Activated naive CD4-positive, alpha-beta T cell treated with anti-CD3 and anti-CD28 coated beads, Interleukin-2, amount 50 U/mL, for 72 hours (primary cell): ENCODE data around the gene U2AF2. TPM values are rescaled to one million over a fixed set of nuclear protein-coding genes. Genes with fewer than 3 reads are reported as not detected.

ENCODE experiments used
- ATAC-seq, 2 donors: fragments of 150-1000 bp; cut with Tn5 transposase; 2 replicates each; pipeline ENCODE4 v1.10.0; 2021; ENCODE audit warnings: mild to moderate bottlenecking in 2 of 2, moderate library complexity in 2 of 2
- DNase-seq, 2 donors: peaks; one replicate each; pipeline ENCODE4 v3.0.0; 2021 to 2022; ENCODE audit warnings: low spot score in 2 of 2
- H3K27ac Mint-ChIP-seq, 2 donors: one replicate each; pipeline ENCODE4 v1.8.0; 2022; ENCODE audit warnings: mild to moderate bottlenecking in 2 of 2, mixed read lengths in 2 of 2
- H3K36me3 Mint-ChIP-seq, 2 donors: one replicate each; pipeline ENCODE4 v1.8.0; 2022; ENCODE audit warnings: mixed read lengths in 2 of 2
- H3K9me3 Mint-ChIP-seq, 2 donors: one replicate each; pipeline ENCODE4 v1.8.0; 2022; ENCODE audit warnings: mixed read lengths in 2 of 2
- total RNA-seq, 2 donors: library from RNA; stranded (reverse); gene quantifications; one replicate each; pipeline ENCODE4 v1.2.3, GENCODE V29; 2022

U2AF2 gene
- total RNA-seq, 2 donors from 2014 or later = 270 to 312 TPM

DNA sequence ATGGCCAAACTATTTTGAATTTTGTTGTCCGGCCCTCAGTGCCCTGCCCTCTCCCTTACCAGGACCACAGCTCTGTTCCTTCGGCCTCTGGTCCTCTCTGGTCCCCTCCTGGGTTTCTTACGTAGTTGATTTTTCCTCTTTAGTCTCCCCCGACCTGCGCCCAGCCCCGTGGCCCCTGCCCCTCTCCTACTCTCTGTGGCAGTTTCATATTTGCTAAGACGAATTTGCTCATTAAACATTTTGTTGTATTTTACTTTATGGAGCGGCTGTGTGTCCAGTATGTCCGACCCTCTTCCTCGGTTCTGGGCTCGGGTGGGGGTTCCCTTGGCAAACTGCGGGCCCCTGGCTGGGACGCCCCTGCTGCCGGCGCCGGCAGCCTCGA, 19.6 kb downstream of the U2AF2 start:
- Mint-ChIP-seq H3K27ac (peak overlapping the region; percentile 17 to 79), H3K36me3 (peaks cover 27 to 28% of the 10 kb centered on the region in 2 donors), H3K9me3 (no peaks in the 10 kb centered on the region)
- no peak for DNase-seq
- ATAC-seq = no peak

DNA sequence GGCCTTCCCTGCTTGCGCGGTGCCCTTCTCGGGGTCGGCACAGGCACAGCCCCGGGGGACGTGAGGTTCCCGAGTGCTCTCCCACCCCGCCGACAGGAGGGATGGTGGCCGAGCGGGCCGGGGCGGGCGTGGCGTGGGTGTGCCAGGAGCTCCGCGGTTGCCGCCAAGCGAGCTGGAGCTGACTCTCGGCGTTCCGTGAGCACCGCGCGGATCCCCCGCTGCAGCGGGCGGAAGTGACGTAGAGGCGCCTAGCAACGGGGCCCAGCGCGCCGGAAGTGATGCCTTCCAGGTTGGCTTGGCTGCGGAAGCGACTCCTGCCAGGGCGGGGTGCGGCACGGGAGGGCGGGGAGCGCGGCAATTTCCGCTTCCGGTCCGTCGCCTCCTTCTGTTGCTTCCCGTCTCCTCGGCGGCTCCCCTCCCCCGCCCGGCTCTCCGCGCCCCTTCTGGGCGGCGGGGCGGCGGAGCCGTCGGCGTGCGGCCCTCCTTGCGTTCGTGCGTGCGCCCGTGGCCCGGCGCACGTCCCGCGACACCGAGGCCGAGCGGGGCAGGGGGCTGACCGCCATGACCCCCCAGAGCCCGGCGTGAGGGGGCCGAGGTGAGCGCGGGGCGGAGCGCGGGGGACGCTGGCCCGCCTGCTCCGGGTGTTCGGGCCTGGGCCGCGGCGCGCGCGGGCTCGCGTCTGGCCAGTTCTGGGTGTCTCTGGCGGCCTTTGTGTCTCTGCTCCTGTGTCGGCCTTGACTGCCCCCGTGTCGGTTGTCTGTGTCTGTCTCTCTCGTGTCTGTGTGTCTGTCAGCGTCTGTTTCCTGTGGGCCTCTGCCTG, 20.2 kb downstream of the U2AF2 start, which contains the start of gene EPN1:
Gene EPN1, plus strand, starts transcription at position 386 of the 820 bp plus-strand sequence. CDS start 3,402 bp downstream, outside the sequence.
- peak within 1 kb of the TSS; percentile 89 to 98 for H3K27ac Mint-ChIP-seq
- ATAC-seq (peak; percentile 92), DNase-seq (peak; percentile 95)
- H3K9me3 Mint-ChIP-seq = no peaks in the 10 kb centered on the region
- H3K36me3 Mint-ChIP-seq = peaks cover 27 to 34% of the 10 kb centered on the region in 2 donors

DNA sequence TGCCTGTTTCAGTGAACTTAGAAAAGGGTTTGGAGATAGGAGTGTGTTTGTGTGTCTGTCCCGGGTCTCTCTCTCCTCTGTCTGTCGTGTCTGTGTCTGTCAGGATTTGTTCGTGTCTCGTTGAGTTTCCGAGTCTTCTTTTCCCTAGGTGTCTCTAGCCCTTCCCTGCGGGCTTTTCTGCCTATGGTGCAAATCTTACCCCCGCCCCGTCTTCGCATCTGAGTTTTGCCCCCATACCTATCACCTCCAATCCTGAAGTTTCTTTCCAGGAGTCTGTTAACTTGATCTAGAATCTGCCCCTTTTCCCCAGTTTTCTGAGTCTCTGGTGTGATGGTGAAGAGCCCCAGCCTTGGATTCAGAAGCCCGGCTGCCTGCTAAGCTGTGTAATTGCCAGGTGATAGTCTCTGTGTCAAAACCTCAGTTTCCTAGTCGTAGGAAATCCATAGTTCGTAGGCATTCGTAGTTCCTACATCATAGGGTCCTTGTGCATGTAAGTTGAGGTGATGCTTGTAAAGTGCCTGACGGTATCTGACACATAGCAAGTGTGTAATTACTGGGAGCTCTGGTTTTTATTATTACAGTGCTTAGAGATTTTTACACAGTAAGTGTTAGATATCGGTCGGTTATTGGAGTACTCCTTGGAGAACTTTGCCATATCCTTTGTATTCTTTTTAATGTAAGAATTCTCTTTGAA, 21.0 kb downstream of the U2AF2 start:
- Mint-ChIP-seq H3K27ac (peak overlapping the region; percentile 89 to 98), H3K36me3 (peaks cover 32 to 34% of the 10 kb centered on the region in 2 donors)

DNA sequence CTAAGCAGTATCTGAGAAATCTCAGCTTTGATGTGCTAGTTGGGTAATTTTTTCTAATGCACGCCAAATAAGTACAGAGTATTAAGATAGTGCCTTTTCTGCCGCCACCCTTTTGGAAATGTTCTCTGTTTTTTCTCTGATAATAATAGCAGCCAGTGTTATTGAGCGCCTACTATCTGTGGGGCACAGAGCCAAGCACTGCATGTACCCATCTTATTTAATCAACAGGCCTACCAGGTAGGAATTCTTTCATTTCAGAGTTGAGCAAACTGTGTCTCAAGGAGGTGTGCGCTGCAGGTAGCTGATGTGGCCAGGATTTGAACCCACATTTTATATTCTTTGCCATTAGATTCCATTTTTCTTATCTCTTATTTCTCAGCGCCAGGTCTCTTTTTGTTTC, 21.5 kb downstream of the U2AF2 start:
- Mint-ChIP-seq H3K36me3 (peaks cover 32% of the 10 kb centered on the region in 2 donors), H3K27ac (peak overlapping the region; percentile 76 to 98), H3K9me3 (no peaks in the 10 kb centered on the region)
- ATAC-seq (no peak), DNase-seq (no peak)

More for the DNA sequence above, 21.0 kb downstream of the U2AF2 start:
- no peak for ATAC-seq
- no peak for DNase-seq
- H3K9me3 Mint-ChIP-seq = no peaks in the 10 kb centered on the region

DNA sequence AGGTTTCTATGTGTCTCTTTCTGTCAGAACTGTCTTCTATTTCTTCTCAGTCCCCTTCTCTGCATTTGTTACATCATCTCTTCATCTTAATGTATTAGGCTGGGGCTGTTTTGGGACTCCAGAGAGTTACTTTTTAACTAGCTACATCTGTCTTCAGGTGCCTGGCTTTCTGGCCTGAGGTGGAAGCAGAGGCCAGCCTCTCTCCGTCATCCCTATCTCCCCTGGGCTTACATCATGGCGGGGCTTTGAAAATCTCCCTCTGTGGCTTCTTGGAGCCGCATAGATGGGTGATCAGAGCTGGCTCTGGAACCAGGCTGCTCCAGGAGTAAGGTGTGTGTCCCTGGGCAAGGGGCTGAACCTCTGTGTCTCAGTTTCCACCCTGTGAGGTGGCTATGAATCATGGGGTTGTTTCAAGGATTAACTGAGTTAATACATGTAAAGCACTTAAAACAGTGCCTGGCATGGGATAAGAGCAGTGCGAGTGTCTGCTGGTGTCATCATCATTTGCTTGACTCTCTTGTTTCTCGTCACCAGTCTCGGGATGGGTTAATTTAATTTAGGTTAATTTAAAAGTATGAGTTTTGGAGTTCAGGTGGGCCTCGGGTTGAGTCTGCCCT, 22.2 kb downstream of the U2AF2 start:
- ATAC-seq = peak in 1 of 2 donors; percentile 17
- Mint-ChIP-seq H3K36me3 (peaks cover 29 to 32% of the 10 kb centered on the region in 2 donors), H3K27ac (peak overlapping the region; percentile 17 to 76), H3K9me3 (no peaks in the 10 kb centered on the region)
- no peak for DNase-seq

DNA sequence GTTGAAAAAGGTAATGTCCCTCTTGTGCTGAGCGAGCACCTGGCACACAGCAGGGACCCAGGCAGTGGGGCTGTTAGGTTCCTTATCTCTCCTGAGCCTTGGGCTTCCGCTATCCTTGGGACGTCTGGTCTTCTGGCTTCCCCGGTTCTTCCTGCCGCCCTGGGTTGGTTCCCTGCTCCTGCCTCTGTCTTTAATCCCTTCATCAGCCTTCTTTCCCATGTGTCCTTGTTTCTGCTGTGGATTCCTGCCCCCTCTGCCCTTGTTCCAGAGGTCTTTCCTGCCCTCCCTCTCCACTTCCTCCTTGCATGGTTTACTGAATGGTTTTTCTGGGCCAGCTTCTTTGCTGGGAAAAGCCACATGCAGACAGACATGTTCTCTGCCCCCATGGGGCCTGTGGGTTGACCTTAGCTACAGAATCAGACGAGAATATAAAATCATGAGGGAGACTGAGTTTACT, 22.8 kb downstream of the U2AF2 start:
- Mint-ChIP-seq H3K36me3 (peaks cover 29 to 32% of the 10 kb centered on the region in 2 donors), H3K27ac (peak overlapping the region; percentile 17 to 76), H3K9me3 (no peaks in the 10 kb centered on the region)
- DNase-seq (no peak), ATAC-seq (no peak)

DNA sequence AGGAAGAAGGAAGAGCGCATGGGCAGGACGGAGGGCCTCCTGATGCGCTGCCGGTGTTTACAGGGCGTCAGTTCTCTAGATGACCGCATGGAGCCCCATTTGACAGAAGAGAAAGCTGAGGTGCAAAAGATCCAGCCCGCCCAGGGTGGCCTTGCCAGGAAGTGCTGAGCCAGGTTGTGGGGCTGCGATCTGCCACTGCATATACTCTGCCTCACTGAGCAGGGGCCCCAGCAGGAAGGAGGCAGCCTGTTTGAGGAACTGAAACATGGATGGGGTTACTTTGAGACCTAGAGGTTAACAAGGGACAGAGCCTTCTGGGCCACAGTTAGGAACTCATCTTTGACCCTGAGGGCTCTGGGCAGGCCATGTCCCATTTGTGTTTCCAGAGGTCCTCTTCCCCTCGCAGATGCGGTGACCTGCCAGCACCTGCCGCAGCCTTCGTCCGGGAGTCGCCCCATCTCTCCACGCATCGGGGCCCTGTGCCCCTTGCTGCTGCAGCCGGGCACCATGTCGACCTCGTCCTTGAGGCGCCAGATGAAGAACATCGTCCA, 23.4 kb downstream of the U2AF2 start:
- H3K9me3 Mint-ChIP-seq = no peaks in the 10 kb centered on the region
- H3K27ac Mint-ChIP-seq = peak overlapping the region; percentile 59 to 76
- DNase-seq (no peak), ATAC-seq (no peak)
- H3K36me3 Mint-ChIP-seq = peaks cover 28 to 32% of the 10 kb centered on the region in 2 donors

DNA sequence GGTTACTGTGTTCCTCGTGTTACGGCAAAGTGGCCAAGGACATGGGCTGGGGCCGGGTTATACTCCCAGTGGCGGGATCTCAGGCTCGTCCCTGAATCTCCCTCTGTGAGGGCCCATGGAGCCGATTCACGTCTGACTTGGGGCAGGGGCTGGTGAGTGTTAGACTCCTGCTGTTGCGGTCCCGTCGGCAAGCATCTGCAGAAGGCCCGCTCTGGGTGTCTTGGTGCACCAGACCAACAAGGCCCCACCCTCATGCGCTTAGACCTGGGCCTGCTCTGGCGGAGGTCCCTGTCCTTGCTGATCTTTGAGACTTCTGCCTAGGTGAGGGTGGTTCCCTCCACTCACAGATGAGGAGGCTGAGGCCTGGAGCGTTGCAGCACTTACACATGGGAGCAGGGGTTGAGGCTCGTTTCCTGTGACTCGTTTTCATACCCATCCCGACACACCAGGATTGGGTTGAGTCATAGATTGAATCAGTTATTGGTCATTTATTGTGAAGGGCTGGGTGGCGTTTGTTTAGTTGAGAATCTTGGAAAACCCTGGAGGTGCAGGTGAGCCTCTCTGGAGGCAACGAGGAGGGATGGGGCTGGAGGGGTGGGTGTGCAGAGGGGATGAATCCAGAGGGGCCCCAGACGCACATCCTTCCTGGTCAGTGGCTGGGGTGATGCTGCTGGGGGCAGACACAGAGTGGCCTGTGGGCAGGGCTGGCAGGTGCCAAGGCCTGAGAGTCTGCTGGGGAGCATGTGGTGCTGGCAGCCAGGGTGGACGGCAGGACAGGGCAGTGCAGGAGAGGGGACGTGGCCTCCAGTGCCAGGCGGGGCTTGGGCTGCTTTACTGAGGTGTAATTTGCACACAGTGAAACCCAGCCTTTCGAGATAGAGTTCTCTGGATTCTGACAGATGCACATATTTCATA, 24.8 kb downstream of the U2AF2 start:
- Mint-ChIP-seq H3K9me3 (no peaks in the 10 kb centered on the region), H3K27ac (peak overlapping the region; percentile 18 to 76), H3K36me3 (peaks cover 22 to 32% of the 10 kb centered on the region in 2 donors)
- ATAC-seq (peak in 1 of 2 donors; percentile 40), DNase-seq (no peak)

DNA sequence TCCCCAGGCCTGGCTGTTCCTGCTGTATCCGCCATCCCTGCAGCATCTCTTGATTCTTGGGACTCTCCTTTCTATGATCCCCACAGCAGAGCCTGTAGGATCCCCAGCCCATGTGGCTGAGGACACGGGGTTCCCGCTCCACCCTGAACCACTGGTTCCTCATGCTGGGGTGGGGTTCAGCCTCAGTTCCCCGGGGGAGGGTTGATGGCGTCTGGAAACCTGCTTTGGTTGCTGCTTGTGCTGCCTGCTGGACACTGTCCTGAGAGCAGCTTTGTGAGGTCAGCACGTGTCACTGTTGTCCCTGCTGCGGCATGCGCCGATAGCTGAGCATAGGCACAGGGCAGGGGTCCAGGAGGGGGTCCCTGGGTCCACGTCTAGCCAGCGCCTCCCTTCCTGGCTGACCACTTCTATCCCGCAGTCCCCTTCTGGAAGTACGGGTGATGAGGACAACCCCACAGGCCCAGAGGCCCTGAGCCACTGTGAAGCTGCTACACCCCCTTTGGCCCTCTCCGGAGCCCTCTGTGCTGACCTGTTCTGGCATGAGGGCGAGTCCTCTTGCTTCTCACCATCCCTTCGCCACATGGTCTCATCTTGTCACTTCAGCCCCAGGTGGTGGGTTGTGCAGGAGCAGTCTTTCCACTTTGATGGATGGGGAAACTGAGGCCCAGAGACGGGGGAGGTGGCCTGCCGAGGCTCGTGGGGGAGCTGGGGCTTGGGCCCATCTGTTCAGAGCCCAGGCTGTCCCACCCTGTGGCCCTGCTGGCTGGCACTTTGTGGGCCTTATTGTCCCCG, 25.7 kb downstream of the U2AF2 start:
- peak overlapping the region in 1 of 2 donors; percentile 76 for H3K27ac Mint-ChIP-seq
- peaks cover 18 to 29% of the 10 kb centered on the region in 2 donors for H3K36me3 Mint-ChIP-seq
- DNase-seq (no peak), ATAC-seq (no peak)
- no peaks in the 10 kb centered on the region for H3K9me3 Mint-ChIP-seq

DNA sequence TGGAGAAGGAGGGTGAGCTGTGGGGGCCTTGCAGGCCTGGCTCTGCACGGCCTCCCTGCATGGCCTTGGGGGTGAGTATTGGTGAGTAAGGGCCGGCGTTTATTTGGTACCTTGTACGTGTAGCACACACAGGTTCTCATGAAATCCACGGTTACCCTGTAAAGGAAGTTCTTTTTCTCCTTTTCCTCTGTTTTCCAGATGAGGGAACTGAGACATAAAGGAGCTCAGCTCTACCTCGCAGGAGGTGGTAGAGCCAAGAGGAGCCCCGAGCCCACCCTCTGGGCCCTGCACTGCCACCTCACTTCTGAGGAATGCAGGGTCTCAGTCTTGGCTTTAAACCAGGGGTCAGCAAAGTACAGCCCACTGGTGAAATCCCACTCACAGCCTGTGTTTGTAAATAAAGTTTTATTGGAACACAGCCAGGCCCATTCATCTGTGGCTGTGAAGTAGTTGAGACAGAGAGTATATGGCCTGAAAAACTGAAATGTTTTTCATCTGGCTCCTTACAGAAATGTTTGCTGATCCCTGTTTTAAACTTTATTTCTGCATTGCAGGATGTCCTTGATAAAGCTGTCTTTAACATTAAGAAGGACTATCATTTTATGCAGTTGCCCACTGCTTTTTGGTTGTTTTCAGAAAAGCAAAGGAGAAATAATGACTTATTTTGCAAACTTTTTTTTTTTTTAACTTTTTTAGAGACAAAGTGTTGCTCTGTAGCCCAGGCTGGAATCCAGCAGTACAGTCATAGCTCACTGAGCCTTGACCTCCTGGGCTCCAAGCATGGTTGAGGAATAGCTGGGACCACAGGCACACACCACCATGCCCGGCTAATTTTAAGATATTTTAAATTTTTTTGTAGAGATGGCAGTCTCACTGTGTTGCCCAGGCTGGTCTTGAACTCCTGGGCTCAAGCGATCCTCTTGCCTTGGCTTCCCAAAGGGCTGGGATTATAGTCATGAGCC, 26.6 kb downstream of the U2AF2 start:
- H3K27ac Mint-ChIP-seq = no peak overlapping the region
- DNase-seq (no peak), ATAC-seq (no peak)
- no peaks in the 10 kb centered on the region for H3K9me3 Mint-ChIP-seq
- H3K36me3 Mint-ChIP-seq = peaks cover 14 to 23% of the 10 kb centered on the region in 2 donors

DNA sequence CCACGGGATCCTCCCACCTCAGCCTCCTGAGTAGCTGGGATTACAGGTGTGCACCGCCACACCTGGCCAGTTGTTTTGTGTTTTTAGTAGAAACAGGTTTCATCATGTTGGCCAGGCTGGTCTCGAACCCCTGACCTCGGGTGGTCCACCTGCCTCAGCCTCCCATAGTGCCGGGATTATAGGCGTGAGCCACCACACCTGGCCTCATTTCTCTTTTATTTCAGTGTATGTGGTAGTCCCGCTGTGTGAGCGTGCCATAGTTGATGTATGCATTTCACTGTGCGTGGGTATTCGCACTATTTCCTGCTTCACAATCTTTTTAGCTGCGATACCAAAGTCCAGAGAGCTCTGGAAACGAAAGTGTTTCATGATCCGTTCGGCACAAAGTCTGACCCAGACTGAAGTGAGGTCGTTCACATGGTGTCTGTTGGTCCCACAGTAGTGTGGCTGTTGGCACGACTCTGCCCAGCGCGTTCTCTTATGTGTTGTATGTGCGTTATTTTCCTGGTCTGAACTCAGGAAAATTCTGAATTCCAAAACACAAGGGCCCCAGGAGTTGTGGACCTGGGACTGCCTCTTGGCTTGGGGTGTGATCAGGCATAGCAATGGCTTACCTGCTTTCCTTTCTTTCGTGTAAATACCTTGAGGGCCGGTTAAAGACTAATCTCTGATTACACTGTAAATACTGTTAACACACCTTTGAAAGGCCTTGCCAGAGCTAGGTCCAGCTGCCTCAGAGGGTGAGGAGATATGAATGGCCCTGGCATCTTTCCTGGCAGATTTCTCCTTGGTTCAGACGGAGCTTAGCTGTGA, 28.8 kb downstream of the U2AF2 start:
- DNase-seq (no peak), ATAC-seq (no peak)
- no peaks in the 10 kb centered on the region for H3K9me3 Mint-ChIP-seq
- peak overlapping the region; percentile 14 to 22 for H3K27ac Mint-ChIP-seq
- H3K36me3 Mint-ChIP-seq = peaks cover 11 to 13% of the 10 kb centered on the region in 2 donors

DNA sequence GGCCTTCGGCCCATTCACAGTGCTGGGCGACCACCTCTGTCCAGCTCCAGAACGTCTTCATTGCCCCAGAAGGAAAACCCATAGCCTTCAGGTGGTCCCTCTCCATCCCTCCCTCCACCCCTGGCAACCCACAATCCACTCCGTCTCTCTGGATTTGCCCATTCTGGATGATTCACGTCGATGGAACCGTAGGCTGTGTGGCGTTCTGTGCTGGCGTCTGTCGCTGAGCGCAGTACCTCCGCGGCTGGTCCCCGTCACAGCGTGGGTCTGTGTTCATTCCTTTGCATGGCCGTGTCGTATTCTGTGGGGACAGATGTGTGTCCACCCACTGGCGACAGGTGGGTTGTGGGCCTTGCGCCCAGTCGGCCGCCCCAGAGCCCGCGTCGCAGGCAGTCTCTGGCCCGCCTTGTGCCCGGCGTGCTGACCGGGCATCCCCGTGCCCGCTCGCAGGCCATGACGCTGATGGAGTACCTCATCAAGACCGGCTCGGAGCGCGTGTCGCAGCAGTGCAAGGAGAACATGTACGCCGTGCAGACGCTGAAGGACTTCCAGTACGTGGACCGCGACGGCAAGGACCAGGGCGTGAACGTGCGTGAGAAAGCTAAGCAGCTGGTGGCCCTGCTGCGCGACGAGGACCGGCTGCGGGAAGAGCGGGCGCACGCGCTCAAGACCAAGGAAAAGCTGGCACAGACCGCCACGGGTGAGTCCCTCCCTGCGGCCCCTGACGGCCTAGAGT, 30.3 kb downstream of the U2AF2 start:
- no peaks in the 10 kb centered on the region for H3K9me3 Mint-ChIP-seq
- no peak overlapping the region for H3K27ac Mint-ChIP-seq
- no peak for ATAC-seq
- H3K36me3 Mint-ChIP-seq = peaks cover 0 to 5% of the 10 kb centered on the region in 2 donors
- DNase-seq = no peak

DNA sequence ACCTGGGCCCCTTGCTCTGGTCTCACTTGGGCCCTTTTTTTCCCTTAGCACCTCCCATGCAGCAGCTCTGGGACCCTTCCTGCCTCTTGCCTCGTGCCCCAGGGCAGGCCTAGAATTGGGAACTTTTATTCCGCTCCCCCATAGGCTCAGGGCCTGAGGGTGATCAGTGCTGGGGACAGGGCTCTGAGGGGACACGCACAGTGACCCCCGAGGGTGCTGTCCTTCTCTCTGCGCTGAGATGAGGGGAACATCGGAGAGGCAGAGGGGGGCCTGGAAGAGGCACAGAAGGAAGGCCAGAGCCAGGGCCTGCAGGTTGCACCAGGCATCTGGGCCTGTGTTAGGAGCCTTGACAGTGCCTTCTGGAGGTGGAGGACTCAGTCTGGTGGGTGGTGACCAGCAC, 30.9 kb downstream of the U2AF2 start:
- ATAC-seq (no peak), DNase-seq (no peak)
- Mint-ChIP-seq H3K36me3 (no peaks in the 10 kb centered on the region), H3K9me3 (no peaks in the 10 kb centered on the region), H3K27ac (peak overlapping the region; percentile 34 to 59)
